HG02885 (cell line): ENCODE results near the gene CTDSPL.
"Not testable (repeated sequence)": the region's sequence is repeated elsewhere in the genome, so short reads cannot be mapped to it uniquely, and the experiment has no call there.

Source experiments
- ATAC-seq: cut with Tn5 transposase; IDR thresholded peaks from one replicate; pipeline ENCODE4 v1.9.1; 2021; ENCODE audit warnings: mild to moderate bottlenecking; ENCODE audit not compliant: unreplicated experiment, poor library complexity

The CTDSPL gene, protein sequence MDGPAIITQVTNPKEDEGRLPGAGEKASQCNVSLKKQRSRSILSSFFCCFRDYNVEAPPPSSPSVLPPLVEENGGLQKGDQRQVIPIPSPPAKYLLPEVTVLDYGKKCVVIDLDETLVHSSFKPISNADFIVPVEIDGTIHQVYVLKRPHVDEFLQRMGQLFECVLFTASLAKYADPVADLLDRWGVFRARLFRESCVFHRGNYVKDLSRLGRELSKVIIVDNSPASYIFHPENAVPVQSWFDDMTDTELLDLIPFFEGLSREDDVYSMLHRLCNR

DNA sequence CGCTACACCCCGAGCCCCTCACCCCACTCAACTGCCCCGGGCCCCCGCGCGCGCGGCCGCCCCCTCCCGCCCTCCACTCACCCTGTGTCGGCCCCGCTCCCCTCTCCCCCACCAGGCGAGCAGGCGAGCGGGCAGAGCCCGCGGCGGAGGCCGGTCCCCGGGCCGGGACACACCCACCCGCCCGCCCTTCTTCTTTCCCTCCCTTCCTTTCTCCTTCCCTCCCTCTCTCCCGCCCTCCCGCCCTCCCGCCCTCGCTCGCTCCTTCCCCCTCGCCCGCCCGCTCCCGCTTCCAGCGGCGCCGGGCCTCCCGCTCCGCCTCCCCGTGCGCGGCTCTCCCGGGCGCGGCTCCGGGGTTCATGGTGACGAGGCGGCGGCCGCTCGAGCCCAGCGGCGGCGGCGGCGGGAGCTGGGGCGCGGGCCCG, at the start of gene CTDSPL:
CTDSPL (plus strand) TSS at position 261 of the 422 bp plus-strand sequence. CDS start 320 bp downstream, outside the sequence.
- ATAC-seq, result no peak

DNA sequence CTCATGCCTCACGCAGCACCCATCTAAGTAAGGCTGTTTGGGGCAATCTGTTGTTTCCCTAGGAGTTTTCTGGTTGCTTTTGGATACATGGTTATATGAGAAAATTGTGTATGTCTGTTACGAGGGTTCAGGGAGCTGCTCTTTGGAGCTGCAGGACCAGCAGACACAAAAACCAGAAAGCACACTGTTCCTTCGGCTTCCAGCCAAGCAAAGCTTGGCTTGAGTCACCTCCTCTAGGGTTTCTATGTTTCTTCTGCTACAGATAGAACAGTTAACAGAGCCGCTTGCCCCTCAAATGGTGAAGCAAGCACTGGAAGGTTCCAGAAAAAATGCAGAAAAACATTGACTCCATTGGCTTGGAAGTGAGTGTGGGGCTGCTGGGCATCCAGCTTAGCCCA, 49.2 kb upstream of the CTDSPL start:
- ATAC-seq, result no peak

DNA sequence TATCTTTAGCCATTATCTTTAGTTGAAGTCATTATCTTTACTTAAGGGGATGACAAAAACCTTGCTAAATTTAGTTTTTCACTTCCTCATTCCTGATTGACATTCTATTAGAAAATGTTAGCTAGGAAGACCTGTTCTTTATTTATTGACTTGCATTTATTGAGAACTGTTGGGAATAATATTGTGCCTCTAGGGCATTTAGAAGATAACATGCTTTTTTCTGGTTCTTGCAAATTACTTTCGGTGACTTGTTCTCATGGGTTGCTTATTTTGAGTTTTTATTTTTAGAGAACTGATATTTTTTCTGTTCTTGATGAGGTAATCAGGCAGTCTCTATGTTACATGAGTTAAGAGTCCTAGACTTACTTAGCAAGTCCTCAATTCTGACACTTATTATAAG, 48.3 kb upstream of the CTDSPL start:
- ATAC-seq, result peak; percentile 65

DNA sequence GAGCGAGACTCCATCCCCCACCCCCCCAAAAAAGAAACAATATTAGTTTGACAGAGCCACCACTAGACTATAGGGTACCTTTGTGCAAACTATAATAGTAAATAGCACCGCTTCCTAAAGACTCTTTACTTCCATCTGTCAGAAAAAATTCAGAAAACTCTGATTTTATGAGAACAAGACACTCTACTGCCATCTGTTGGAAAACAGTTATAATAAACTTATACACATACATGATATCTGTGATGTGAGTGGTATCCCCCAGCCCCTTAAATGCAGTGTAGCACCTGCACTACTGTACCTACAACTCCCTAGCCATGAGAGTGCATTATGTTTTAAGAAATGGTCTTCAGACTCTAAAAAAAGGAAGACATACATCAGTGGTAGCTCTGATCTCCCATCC, 47.1 kb upstream of the CTDSPL start:
- no peak for ATAC-seq

DNA sequence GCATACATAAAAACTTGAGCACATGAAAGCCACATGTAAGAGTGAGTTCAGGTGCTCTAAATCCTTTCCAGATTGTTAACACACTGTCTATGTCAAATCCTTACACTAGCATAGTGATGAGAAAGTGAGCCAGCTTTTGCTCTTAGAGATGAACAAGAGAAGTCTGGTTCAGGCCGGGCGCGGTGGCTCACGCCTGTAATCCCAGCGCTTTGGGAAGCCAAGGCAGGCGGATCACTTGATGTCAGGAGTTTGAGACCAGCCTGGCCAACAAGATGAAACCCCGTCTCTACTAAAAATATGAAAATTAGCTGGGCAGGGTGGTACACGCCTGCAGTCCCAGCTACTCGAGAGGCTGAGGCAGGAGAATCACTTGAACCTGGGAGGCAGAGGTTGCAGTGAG, 46.5 kb upstream of the CTDSPL start:
- ATAC-seq, result not testable (repeated sequence)

DNA sequence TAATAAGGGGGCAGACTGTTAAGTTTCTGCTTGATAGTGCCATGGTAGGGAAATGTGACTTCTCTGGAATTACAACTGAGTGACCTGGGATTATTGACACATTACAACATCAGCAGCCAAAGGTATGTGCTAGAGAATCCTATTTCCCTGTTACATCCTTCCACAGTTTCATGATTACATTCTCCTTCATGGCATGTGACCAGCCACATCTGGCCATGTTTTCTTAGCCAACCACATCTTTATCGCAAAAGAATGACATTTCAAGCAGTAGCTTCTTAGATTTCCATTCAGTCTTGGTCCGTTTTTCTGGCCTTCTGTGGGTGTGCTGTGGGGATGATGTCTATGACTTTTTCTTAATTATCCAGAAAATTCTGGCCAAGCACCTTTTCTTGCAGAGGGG, 45.4 kb upstream of the CTDSPL start:
- no peak for ATAC-seq

DNA sequence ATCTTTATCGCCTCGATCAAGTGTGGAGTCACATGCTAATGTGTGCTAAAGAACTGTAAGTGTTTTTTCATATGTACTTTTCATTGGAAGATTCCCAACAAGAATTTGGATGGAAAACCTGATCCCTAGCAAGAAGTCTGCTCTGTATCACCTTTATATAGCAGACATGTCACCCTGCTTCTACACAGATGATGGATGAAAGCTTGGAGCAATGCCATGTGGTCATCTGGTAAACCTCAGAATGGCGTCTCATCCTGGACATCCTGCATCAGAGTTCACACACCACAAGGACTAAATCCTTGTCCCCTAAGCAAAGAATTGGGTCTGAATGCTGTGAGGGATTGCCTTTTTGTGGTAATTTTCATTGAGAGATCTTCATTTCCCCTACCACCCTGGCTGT, 42.1 kb upstream of the CTDSPL start:
- no peak for ATAC-seq

DNA sequence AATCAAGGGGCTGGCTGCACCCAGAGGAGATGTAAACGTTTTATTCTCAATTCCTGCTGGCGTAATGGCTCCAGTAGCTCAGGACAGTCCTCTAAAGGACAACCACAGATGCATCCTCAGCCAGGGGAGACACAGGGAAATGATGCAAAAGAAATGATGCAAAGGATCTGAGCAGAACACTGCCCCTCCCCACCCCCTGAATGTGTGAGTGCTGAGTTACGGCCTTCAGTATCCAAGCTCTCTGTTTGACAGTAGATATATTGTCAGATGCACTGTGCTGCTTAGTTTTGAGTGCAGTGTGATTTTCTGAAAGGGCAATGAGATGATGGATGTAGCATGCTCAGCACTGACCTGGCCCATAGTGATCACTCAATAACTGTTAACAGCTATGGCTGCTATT, 41.4 kb upstream of the CTDSPL start:
- no peak for ATAC-seq

DNA sequence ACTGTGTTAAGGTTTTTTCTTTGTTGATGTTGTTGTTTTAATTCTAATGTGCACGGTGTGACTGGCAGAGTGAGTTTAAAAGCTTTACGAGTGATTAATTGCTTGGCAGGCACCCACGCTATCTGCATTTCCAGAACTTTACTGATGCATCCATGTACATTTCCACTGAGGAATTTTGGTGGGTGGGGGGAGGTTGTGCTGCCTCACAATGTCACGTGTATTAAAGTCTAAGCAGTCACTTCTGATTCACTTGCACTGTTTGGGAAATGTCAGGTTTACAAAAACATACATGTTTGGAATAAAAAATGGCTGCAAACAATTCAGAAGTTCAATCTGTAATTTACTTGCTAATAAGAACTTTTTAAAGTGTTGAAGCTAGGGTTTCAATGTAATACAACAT, 38.5 kb upstream of the CTDSPL start:
- no peak for ATAC-seq

DNA sequence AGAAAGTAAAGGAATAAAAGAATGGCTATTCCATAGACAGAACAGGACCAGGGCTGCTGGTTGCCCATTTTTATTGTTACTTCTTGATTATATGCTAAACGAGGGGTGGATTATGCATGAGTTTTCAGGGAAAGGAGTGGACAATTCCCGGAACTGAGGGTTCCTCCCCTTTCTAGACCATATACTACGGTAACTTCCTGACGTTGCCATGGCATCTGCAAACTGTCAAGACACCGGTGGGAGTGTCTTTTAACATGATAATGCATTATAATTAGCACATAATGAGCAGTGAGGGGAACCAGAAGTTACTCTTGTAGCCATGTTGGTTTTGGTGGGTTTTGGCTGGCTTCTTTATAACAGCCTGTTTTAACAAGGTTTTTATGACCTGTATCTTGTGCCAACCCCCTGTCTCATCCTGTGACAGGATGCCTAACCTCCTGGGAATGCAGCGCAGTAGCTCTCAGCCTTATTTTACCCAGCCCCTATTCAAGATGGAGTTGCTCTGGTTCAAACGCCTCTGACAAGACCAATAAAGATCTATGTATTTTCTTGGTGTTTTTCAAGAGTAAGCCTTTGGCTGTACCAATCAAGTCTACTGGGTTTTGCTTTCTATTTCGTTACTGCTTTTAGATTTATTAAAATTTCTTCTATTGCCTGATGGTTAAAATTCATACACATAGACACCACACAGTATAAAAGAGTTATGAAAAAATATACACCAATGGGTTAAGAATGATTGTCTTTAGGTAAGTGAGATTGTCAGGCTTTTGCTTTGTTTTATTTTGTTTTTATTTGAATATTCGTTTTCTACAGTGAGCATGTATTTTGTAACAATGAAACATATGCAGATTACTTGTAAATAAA, 37.4 kb upstream of the CTDSPL start:
- no peak for ATAC-seq

DNA sequence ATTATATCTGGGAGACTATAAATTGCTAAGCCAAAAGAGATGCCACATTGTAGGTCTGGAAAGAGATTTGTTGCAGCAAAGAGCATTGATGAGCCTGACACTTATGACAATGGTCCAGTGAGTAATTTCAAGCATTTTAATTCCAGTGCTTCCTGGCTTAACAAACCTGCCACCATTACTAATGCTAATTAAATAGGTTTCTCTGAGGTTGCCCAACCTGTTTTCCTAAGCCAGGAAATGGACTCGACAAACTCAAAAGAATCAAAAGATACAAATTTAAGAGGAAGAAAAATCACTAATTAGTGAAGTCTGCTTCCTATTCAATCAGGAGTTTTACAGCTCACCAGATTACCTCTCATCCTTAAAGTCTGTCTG, 36.7 kb upstream of the CTDSPL start:
- no peak for ATAC-seq

DNA sequence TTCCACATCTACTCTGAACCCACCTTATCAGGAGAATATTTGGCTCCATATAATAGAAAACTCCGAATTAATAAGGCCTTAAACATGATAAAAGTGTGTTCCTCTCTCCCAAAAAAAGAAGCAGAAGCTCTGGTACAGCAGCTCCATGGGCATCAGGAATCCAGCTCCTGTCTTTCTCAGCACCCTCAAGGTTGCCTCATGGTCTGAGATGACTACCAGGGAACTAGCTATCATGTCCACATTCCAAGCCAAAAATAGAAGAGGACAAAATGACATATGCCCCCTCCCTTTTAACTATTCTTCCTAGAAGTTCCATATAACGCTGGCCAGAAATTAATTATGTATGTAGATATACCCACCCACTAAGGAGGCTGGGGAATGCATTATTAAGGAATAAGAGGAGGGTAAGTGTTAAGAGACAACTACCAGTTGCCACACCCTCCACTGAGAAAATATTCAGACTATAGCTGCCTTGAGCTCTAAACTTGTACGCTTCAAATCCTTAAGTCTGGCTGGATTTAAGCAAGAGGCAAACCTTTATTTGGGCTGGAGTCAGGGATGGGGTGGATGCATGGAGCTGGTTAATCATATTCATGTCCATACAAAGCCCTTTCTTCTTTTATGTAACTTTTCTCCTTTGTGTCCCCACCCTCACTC, 35.8 kb upstream of the CTDSPL start:
- ATAC-seq, result no peak

DNA sequence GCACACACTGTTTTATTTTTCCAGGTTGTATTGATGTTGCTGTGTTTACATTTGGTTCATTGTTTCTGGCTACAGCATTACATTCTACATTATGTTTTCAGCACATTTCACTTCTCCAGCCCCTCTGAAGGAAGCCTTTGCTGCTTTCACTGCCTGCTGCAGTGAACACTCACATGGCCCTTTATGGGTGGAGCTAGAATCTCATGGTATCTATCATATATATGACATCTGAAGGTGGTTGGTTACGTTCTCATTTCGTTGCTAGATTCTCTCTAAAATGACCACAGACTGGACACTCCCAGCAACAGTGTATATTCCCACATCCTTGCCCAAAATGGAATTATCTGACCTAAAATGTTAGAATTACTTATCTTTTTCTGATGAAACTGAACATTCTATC, 35.2 kb upstream of the CTDSPL start:
- ATAC-seq, result no peak

DNA sequence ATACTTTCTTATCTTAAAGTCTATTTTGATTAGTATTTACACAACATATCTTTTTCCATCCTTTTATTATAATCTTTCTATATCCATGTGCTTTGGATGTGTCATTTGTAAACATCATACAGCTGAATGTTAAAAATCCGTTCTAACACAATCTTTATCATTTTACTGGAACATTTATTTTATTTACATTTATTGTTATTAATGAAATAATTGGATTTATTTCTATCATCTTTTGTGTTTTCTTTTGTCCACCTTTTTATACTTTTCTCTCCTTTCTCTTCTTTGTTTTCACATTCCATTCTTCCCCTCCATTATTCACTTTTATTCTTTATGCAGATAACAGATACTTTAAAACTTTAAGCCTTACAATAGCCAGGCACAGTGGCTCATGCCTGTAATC, 34.7 kb upstream of the CTDSPL start:
- no peak for ATAC-seq

DNA sequence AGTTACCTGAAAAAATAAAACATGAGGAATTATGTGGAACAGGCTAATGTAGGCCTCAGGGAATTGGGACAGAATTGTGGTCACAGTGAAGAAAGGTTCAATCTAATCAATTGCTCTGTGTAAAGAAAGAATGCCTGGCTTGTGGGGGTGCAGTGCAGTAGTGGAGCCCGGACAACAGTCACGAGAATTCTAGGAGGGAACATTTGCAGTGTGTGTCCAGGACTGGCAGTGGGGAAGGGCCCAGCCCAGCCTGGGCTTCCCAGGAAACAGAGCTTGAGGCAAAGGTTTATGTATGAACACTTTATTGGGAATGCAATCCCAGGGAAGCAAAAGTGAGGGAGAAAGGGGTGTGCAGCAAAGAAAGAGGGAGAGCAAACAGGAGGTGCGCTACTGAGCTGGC, 29.2 kb upstream of the CTDSPL start:
- no peak for ATAC-seq

DNA sequence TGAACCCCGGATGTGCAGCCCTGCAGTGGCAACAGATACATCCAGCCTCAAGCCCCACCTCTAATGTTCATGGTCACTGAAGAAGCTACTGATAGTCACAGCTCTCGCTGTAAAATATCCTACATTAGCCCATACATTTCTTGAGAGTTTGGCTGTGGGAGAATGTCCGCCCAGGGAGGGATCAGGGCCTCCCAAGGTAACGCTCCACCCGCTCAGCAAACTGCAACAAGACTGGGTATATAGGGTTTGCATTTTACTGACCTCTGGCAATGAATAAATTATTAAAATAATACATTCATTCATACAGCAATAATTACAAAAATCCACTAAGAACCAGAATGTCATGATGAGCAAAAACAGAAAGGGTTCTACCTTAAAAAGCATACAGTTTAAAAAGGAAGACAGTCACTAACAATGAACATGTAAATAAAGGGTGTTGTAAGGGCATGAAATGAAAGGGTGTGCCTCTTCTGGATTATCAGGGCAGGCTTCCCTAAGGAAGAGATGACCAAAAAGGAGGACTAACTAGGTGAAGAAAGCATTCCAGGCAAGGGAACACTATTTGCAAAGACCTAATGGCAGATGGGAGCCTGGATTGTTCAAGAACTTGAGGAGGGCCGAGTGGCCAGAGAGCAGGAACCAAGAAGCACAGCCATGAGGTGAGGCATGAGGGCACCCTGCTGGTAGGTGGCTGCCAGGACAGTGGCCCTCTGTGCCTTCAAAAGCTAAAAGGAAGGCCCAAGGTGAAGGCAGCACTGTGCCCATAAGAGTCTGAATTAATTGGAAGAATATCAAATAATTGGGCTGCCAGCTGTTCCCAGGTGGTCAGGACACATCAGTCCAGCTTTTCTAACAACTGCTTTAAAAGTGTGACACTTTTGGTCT, 28.1 kb upstream of the CTDSPL start:
- no peak for ATAC-seq

DNA sequence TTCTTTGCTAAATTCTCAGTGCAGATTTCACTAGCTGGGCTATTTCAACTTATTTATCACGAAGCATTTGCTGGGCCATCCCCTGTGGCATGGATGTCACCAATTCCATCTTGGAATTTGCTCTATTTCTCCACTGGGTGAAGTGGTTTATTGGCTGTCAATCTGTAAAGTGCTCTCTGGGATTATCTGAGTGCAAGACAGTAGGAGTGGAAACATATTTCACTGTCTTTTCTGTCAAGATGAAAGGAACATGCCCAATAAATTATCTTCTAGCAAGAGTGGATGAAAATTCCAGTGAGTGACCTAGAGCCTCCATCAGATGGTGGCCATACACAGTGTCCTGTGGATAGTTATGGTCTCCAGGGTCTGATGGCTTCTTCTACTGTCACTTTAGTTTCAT, 25.1 kb upstream of the CTDSPL start:
- no peak for ATAC-seq

DNA sequence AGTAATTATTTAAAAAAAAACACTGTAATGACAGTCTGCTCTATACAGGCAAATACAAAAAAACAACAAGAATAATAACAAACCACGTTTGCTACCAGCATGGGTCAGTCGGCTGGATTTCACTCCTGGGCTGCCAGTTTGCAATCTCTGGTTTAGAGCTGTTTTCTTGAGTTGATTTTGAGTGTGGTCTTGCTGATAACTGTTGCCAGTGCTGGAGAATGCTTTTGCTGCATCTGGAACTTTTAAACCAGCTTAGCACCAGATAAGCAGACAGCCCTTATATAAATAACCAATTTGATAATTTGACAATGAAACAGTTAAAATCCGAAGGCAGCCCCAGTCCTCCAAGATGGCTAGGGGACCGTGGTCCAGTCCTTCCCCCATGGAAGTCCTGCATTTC, 14.0 kb upstream of the CTDSPL start:
- ATAC-seq, result no peak

DNA sequence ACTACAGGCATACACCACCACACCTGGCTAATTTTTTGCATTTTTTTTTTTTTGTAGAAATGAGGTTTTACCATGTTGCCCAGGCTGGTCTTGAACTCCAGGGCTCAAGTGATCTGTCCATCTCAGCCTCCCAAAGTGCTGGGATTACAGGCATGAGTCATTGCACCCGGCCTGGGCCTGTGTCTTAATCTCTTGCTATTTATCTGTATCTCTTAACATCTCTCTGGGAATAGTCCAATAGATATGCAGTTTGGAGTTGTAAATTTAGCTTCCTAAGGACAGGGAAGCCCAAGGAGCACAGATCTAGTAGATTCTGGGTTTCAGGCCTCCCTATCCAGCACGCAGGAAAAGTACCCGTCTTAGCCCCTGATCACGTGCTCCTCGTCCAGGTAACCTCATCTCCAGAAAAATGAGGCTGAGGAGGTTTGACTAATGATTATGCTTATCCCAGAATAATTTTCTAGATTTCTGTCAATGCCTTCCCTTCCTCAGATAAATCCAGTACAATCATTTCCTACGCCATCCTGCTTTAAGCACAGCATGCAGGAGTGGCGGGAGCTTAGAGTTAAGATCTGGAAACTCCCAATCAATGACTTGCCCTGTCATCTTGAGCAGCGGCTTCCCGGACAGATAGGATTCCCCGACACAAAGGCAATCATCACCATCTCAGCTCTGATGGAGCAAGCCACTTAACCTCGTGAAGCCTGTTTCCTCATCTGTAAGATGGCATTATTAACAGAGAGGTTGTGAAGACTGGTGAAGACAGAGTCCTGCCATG, 12.3 kb upstream of the CTDSPL start:
- no peak for ATAC-seq

DNA sequence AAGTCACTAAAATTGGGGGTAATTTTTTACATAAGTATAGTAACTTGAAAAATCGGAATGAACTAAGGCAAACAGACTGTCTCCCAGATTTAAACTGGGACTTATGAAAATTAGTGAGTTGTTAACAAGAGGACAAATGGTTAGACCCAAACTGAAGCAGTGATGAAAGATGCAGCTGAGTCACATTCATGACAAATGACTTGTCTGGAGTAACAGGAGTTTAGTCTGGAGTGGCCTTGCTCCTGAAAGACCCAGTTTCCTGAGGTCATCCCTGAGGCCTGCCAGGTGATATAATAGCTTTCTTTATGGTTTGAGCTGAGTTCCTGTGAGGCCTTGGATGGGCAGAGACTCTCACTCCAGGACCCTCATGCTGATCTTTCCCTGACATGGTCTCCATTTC, 9.6 kb upstream of the CTDSPL start:
- no peak for ATAC-seq
